Fibroblast of gingiva (primary cell): Measurements from ENCODE around the gene ZNF534.
"Not testable (repeated sequence)": the region's sequence is repeated elsewhere in the genome, so short reads cannot be mapped to it uniquely, and the experiment has no call there.

Experiments used
- DNase-seq: peaks from one replicate; pipeline ENCODE4 v3.0.0-alpha.2; 2011; ENCODE audit warnings: low read depth

The ZNF534 gene

GRCh38 chr19:52498571-52498970 lies 69.6 kb downstream of the ZNF534 start:
- DNase-seq = no peak

GRCh38 chr19:52500474-52500873 lies 71.5 kb downstream of the ZNF534 start:
- DNase-seq = not testable (repeated sequence)

- DNase-seq = not testable (repeated sequence)
Observed at GRCh38 chr19:52500991-52501390, 72.0 kb downstream of the ZNF534 start.
